ENCODE data around the gene CACYBP. TPM values are rescaled to one million over a fixed set of nuclear protein-coding genes. Genes with fewer than 3 reads are reported as not detected.

The CACYBP gene
- total and polyA plus RNA-seq, 2 donors (not counting 3 experiments of a cell fraction or from before 2014, with no cell fraction given) = 29.5 to 149 TPM

DNA sequence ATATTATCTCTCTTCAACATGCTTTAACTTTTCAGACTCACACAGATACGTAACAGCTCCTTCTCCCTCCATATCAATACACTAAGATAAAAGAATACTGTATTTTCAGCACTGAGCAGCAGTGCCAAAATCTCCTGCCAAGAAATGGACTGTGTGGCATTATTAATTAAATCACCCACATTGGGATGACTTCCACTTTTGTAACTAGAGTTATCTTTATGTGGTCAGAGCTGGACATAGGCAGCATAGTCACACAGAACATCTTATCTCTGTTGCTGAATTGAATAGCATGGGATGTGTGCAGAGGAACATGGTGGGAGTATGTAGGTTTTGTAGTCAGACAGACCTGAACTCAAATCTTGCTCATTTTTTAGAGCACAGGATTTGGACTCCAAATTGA, 41.4 kb upstream of the CACYBP start:
- no peaks in the 10 kb centered on the region for H4K20me1 ChIP-seq (replicated peaks; ENCODE audit: control insufficient read depth, extremely low read depth, insufficient read depth, low read length)
- H3K4me3 ChIP-seq (replicated peaks in 1 of 3; ENCODE audit: insufficient read depth in 1 of 3, low read depth in 1 of 3, low read length in 3 of 3) = no peak overlapping the region
- H3K36me3 ChIP-seq (ENCODE audit: control insufficient read depth in 2 of 2, extremely low read depth in 1 of 2, insufficient read depth in 2 of 2, low read length in 2 of 2) = no peaks in the 10 kb centered on the region
- no peak overlapping the region for H3K4me2 ChIP-seq (ENCODE audit: insufficient read depth, low read length)
- CTCF ChIA-PET = interaction anchor here (0.7 kb wide), 1 partner anchor 10 kb away, joined by 3 read pairs; no protein-coding TSS in a partner anchor
- DNase-seq (ENCODE audit: low read depth, low spot score) (no peak), FAIRE-seq (no peak)
- H3K27ac ChIP-seq (ENCODE audit: insufficient read depth, low read depth, low read length) = no peak overlapping the region
- H3K9me3 ChIP-seq (replicated peaks; ENCODE audit: control insufficient read depth, insufficient read depth, low read length) = no peaks in the 10 kb centered on the region
- H3K79me2 ChIP-seq (ENCODE audit: control insufficient read depth, insufficient read depth, low read length) = no peaks in the 10 kb centered on the region
- no peaks in the 10 kb centered on the region for H3K27me3 ChIP-seq (ENCODE audit: control insufficient read depth in 2 of 2, insufficient read depth in 2 of 2, low read length in 2 of 2)
- H3K4me1 ChIP-seq (ENCODE audit: control insufficient read depth, extremely low read depth, insufficient read depth, low read length) = no peaks in the 10 kb centered on the region
- no peak overlapping the region for H2AFZ ChIP-seq (ENCODE audit: low read depth, low read length)
- H3K9me1 ChIP-seq (replicated peaks; ENCODE audit: control insufficient read depth, extremely low read depth, insufficient read depth, low read length) = no peaks in the 10 kb centered on the region
- intact Hi-C loops (cut with micrococcal nuclease) = no loop called here
- H3K9ac ChIP-seq (replicated peaks; ENCODE audit: extremely low read depth, insufficient read depth, low read length) = no peak overlapping the region
- dilution Hi-C loops (cut with MboI; ENCODE audit: extremely low pct_ligation_motif_present, low sequenced_read_pairs) = no loop called here
- BruUV-seq (replicated peaks) = no TSS peak
- POLR2A ChIA-PET = no interaction called here
- TF ChIP-seq POLR2AphosphoS5 (IDR thresholded peaks at IDR 0.05; ENCODE audit: insufficient read depth, low read depth, low read length) = no peak
- TF ChIP-seq, protein P1, sequence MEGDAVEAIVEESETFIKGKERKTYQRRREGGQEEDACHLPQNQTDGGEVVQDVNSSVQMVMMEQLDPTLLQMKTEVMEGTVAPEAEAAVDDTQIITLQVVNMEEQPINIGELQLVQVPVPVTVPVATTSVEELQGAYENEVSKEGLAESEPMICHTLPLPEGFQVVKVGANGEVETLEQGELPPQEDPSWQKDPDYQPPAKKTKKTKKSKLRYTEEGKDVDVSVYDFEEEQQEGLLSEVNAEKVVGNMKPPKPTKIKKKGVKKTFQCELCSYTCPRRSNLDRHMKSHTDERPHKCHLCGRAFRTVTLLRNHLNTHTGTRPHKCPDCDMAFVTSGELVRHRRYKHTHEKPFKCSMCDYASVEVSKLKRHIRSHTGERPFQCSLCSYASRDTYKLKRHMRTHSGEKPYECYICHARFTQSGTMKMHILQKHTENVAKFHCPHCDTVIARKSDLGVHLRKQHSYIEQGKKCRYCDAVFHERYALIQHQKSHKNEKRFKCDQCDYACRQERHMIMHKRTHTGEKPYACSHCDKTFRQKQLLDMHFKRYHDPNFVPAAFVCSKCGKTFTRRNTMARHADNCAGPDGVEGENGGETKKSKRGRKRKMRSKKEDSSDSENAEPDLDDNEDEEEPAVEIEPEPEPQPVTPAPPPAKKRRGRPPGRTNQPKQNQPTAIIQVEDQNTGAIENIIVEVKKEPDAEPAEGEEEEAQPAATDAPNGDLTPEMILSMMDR (IDR thresholded peaks at IDR 0.05; ENCODE audit: extremely low read depth in 1 of 2, insufficient read depth in 1 of 2, low read depth in 1 of 2, low read length in 2 of 2) = no peak
- TF ChIP-seq GATA2 (IDR thresholded peaks at IDR 0.05; ENCODE audit: insufficient read depth, insufficient read length, low read depth, low read length) = no peak
- no peak for TF ChIP-seq MYC (IDR thresholded peaks at IDR 0.05; ENCODE audit: low read depth, low read length)
- no peak for TF ChIP-seq FOS (IDR thresholded peaks at IDR 0.05; ENCODE audit: borderline replicate concordance, insufficient read depth, low read length)
- TF ChIP-seq, protein P2, sequence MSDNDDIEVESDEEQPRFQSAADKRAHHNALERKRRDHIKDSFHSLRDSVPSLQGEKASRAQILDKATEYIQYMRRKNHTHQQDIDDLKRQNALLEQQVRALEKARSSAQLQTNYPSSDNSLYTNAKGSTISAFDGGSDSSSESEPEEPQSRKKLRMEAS (IDR thresholded peaks at IDR 0.05; ENCODE audit: insufficient read depth, insufficient read length) = no peak
- no peak for TF ChIP-seq EZH2 (IDR thresholded peaks at IDR 0.05; ENCODE audit: borderline replicate concordance, low read depth, low read length, severe bottlenecking)
- TF ChIP-seq POLR2A (IDR thresholded peaks at IDR 0.05; ENCODE audit: low read depth, low read length) = no peak
- TF ChIP-seq JUN (IDR thresholded peaks at IDR 0.05; ENCODE audit: borderline replicate concordance, insufficient read depth, insufficient read length, low read depth) = no peak
